Measurements from ENCODE around the gene NDUFS7.
A peak's percentile ranks its signal among the peaks of the same experiment; 100 is the strongest.

- TF ChIP-seq POLR2A (IDR thresholded peaks at IDR 0.05), result no peak
- peak in 1 of 6 experiments; percentile 13 for TF ChIP-seq CTCF (IDR thresholded peaks at IDR 0.05)
Observed at GRCh38 chr19:1409204-1410005, 25.7 kb downstream of the NDUFS7 start.

Measured in esophagus squamous epithelium (tissue), 4 donors.